CD4-positive, alpha-beta memory T cell (primary cell): Measurements from ENCODE around the gene LLGL2. TPM values are rescaled to one million over a fixed set of nuclear protein-coding genes. Genes with fewer than 3 reads are reported as not detected.
"Not testable (repeated sequence)": the region's sequence is repeated elsewhere in the genome, so short reads cannot be mapped to it uniquely, and the experiment has no call there.

Source experiments
- CTCF ChIA-PET: fragments of 350-600 bp; sonication (Branson Sonifier 250); formaldehyde crosslinking; loops from one replicate; lab custom pipeline; 2021; ENCODE audit warnings: inconsistent platforms; ENCODE audit not compliant: partially characterized antibody; lab: Charles Lee
- POLR2A ChIA-PET: fragments of 350-600 bp; sonication (Branson Sonifier 250); formaldehyde crosslinking; loops from one replicate; lab custom pipeline; 2021; ENCODE audit not compliant: partially characterized antibody; lab: Charles Lee
- DNase-seq, 5 donors: peaks; one replicate each; pipeline versions ENCODE4 v3.0.0 to v3.0.0-alpha.2; 2020 to 2022; ENCODE audit warnings: mixed read lengths in 1 of 5
- H3K27ac ChIP-seq: one replicate; pipeline ENCODE4 v1.7.0; 2013; ENCODE audit warnings: low read depth, low read length
- H3K27me3 ChIP-seq: 2 replicates; pipeline ENCODE4 v1.7.0; 2013; ENCODE audit warnings: mild to moderate bottlenecking, low read length, moderate library complexity; ENCODE audit not compliant: insufficient read depth
- H3K36me3 ChIP-seq: 2 replicates; pipeline ENCODE4 v1.7.0; 2013; ENCODE audit warnings: mild to moderate bottlenecking, low read length, moderate library complexity; ENCODE audit not compliant: insufficient read depth
- H3K4me1 ChIP-seq: 2 replicates; pipeline ENCODE4 v1.7.0; 2013; ENCODE audit warnings: mild to moderate bottlenecking, low read length, moderate library complexity; ENCODE audit not compliant: insufficient read depth
- H3K4me3 ChIP-seq, 2 donors: one replicate each; pipeline ENCODE4 v1.7.0; 2013; ENCODE audit warnings: low read length in 2 of 2, mild to moderate bottlenecking in 1 of 2
- H3K9me3 ChIP-seq, 2 donors: one replicate each; pipeline ENCODE4 v1.7.0; 2013; ENCODE audit warnings: low read length in 2 of 2, control low read depth in 1 of 2; ENCODE audit not compliant: control insufficient read depth in 1 of 2
- H3K27ac Mint-ChIP-seq, 7 donors: one replicate each; pipeline ENCODE4 v1.8.0; 2020 to 2021; ENCODE audit warnings: mixed read lengths in 7 of 7, mild to moderate bottlenecking in 6 of 7, inconsistent platforms in 3 of 7, moderate library complexity in 3 of 7
- H3K27me3 Mint-ChIP-seq, 2 donors: one replicate each; pipeline ENCODE4 v1.8.0; 2020 to 2021; ENCODE audit warnings: mixed read lengths in 2 of 2
- H3K36me3 Mint-ChIP-seq, 2 donors: one replicate each; pipeline ENCODE4 v1.8.0; 2020 to 2021; ENCODE audit warnings: mixed read lengths in 2 of 2, inconsistent platforms in 1 of 2, mild to moderate bottlenecking in 1 of 2
- H3K4me1 Mint-ChIP-seq, 4 donors: one replicate each; pipeline ENCODE4 v1.8.0; 2020 to 2021; ENCODE audit warnings: mixed read lengths in 4 of 4, mild to moderate bottlenecking in 1 of 4
- H3K4me3 Mint-ChIP-seq, 8 donors: one replicate each; pipeline ENCODE4 v1.8.0; 2020 to 2021; ENCODE audit warnings: mixed read lengths in 8 of 8, mild to moderate bottlenecking in 7 of 8, moderate library complexity in 6 of 8, inconsistent platforms in 3 of 8
- H3K9me3 Mint-ChIP-seq, 8 donors: one replicate each; pipeline ENCODE4 v1.8.0; 2020 to 2021; ENCODE audit warnings: mixed read lengths in 8 of 8, mild to moderate bottlenecking in 5 of 8, inconsistent platforms in 3 of 8, moderate library complexity in 1 of 8
- intact Hi-C: fragments of 100-400 bp; cut with micrococcal nuclease; formaldehyde crosslinking; loops from one replicate; pipeline ENCODE4 v1.15.1; 2023
- polyA plus RNA-seq, 2 donors: library from polyadenylated mRNA; unstranded; fragments of 300-500 nt; fragmentation: Illumina TruSeq; gene quantifications; one replicate each; pipeline ENCODE4 v1.2.3, GENCODE V29; 2021
- total RNA-seq, 2 experiments: library from RNA; stranded (reverse); gene quantifications; one replicate each; pipeline ENCODE4 v1.2.3, GENCODE V29; 2021

LLGL2 gene, protein sequence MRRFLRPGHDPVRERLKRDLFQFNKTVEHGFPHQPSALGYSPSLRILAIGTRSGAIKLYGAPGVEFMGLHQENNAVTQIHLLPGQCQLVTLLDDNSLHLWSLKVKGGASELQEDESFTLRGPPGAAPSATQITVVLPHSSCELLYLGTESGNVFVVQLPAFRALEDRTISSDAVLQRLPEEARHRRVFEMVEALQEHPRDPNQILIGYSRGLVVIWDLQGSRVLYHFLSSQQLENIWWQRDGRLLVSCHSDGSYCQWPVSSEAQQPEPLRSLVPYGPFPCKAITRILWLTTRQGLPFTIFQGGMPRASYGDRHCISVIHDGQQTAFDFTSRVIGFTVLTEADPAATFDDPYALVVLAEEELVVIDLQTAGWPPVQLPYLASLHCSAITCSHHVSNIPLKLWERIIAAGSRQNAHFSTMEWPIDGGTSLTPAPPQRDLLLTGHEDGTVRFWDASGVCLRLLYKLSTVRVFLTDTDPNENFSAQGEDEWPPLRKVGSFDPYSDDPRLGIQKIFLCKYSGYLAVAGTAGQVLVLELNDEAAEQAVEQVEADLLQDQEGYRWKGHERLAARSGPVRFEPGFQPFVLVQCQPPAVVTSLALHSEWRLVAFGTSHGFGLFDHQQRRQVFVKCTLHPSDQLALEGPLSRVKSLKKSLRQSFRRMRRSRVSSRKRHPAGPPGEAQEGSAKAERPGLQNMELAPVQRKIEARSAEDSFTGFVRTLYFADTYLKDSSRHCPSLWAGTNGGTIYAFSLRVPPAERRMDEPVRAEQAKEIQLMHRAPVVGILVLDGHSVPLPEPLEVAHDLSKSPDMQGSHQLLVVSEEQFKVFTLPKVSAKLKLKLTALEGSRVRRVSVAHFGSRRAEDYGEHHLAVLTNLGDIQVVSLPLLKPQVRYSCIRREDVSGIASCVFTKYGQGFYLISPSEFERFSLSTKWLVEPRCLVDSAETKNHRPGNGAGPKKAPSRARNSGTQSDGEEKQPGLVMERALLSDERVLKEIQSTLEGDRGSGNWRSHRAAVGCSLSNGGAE
- total RNA-seq (10 to 100 TPM; 40.1 to 43.6 TPM), polyA plus RNA-seq (10 to 100 TPM; 19.3 to 24.4 TPM)

DNA sequence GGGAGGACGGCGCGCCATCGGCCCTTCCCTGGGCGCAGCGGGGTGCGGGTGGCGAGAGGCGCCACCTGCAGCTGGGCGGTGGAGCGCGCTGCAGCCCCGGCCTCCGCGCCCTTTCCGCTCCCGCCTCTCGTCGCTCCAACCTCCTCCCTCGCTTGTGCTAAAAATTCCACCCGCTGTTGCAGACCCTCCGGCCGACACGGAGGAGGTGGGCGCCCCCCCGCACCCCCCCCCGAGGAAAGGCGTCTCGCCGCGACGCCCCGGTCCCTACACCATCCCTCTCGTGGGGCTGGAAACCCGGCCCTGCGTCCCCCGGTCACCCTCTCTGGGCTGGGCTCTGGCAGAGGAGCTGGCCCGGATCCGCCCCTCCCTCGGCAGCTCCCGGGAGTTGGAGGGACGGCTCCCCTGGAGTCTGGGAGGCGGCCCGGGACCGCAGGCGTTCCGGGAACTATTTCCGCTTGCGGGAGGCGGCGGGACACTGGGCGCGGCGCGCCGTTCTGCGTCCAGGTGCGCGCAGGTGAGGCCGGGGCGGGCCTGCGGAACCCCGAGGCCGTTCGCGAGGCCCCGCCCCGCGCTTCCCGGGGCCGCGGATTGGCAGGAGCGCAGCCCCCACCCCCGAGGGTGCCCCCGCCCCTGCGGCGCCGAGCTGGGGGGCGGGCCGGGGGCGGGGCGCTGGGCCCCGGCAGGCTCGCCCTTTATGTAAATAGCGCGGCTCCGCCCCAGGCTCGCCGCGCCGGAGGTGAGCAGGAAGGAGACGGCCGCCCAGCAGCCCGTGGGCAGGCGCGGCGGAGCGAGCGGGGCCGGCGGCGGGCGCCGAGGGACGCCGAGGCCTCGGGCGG, at the start of gene LLGL2:
TSS of gene LLGL2 (plus strand) at position 728 of the 836 bp plus-strand sequence. CDS start 17,730 bp downstream, outside the sequence.
- Mint-ChIP-seq H3K4me3 (peak within 1 kb of the TSS; percentile 82 to 87 (median 84)), H3K4me1 (peaks cover 8 to 17% (median 12%) of the 10 kb centered on the region in 4 donors), H3K27me3 (no peaks in the 10 kb centered on the region), H3K36me3 (peaks cover 6 to 19% of the 10 kb centered on the region in 2 donors), H3K27ac (peak within 1 kb of the TSS; percentile 52 to 75 (median 67)), H3K9me3 (no peaks in the 10 kb centered on the region)
- no peaks in the 10 kb centered on the region for H3K9me3 ChIP-seq
- peaks cover 18% of the 10 kb centered on the region for H3K36me3 ChIP-seq
- CTCF ChIA-PET = interaction anchor here (0.6 to 3.1 kb wide), 11 partner anchors 9 to 555 kb away, joined by 3 to 24 read pairs (median 4); partner anchors contain the start of gene TSEN54
- peak; percentile 84 to 91 (median 90) for DNase-seq
- peak within 1 kb of the TSS; percentile 56 for H3K27ac ChIP-seq
- intact Hi-C loops = loop anchor here (1.0 to 2.0 kb wide), 5 partner anchors 9 to 120 kb away; partner anchors contain the start of genes GRB2 and TSEN54
- H3K4me3 ChIP-seq = peak within 1 kb of the TSS; percentile 36 to 74
- peaks cover 24% of the 10 kb centered on the region for H3K4me1 ChIP-seq
- POLR2A ChIA-PET = interaction anchor here (0.7 to 3.8 kb wide), 15 partner anchors 8 to 259 kb away, joined by 3 to 72 read pairs (median 5); partner anchors contain the start of genes GRB2, SLC25A19, TMEM94 and TSEN54
- no peaks in the 10 kb centered on the region for H3K27me3 ChIP-seq

DNA sequence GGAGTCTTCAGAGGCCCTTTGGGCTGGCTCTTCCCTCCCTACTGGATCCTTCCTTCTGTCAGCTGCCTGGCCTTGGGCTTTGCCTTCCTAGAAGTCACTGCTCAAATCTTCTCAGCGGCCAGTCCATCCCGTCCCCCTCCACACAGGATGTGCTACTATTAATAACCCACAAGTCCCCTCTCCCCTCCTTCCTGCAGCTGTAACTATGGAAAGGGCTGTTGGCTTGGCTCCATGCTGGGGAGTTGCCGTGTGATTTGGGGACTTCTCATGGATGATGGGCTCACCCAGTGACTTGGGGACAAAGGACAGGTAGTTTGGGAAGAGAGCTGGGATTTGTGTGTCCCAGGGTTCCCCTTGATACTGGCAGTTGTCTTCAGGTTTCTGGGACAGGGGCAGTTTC, 49.6 kb upstream of the LLGL2 start:
- Histone ChIP-seq H3K4me3 (no peak overlapping the region), H3K27me3 (no peaks in the 10 kb centered on the region), H3K4me1 (no peaks in the 10 kb centered on the region), H3K9me3 (no peaks in the 10 kb centered on the region), H3K27ac (no peak overlapping the region), H3K36me3 (peaks cover 15% of the 10 kb centered on the region)
- intact Hi-C loops = no loop called here
- POLR2A ChIA-PET = interaction anchor here (0.9 kb wide), 1 partner anchor 16 kb away, joined by 3 read pairs; no protein-coding TSS in a partner anchor
- H3K4me3 Mint-ChIP-seq = no peak overlapping the region
- no peak for DNase-seq
- CTCF ChIA-PET = no interaction called here
- H3K27me3 Mint-ChIP-seq = no peaks in the 10 kb centered on the region
- H3K4me1 Mint-ChIP-seq = peaks cover 0 to 11% (median 4%) of the 10 kb centered on the region in 4 donors
- no peak overlapping the region for H3K27ac Mint-ChIP-seq
- H3K9me3 Mint-ChIP-seq = no peaks in the 10 kb centered on the region
- peaks cover 12 to 44% of the 10 kb centered on the region in 2 donors for H3K36me3 Mint-ChIP-seq

DNA sequence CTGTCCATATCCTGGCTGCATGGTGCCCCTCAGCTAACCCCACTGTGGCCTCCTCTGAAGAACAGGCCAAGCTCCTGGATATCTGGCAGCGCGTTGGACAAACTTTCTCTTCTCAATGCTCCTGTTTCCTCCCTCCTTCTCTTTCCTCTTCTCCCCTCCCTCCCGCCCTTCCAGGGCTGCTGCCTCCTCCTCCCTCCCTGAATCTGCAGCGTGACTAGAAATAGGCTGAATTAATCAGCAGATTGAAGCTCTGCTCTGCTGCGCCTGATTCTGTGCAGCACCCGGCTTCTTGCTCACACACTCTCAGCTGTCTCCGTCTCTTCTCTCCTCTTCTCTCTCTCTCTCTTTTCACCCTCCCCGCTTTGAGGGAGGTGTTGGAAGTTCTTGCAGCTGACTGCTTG, 49.2 kb upstream of the LLGL2 start:
- H3K27me3 ChIP-seq = no peaks in the 10 kb centered on the region
- H3K36me3 Mint-ChIP-seq = peaks cover 12 to 47% of the 10 kb centered on the region in 2 donors
- DNase-seq = no peak
- H3K4me1 Mint-ChIP-seq = peaks cover 0 to 11% (median 4%) of the 10 kb centered on the region in 4 donors
- H3K9me3 ChIP-seq = no peaks in the 10 kb centered on the region
- ChIA-PET CTCF (no interaction called here), POLR2A (no interaction called here)
- H3K36me3 ChIP-seq = peaks cover 15% of the 10 kb centered on the region
- H3K27ac Mint-ChIP-seq = peak overlapping the region in 3 of 7 donors; percentile 12 to 78 (median 78)
- intact Hi-C loops = no loop called here
- no peaks in the 10 kb centered on the region for H3K4me1 ChIP-seq
- H3K4me3 ChIP-seq = no peak overlapping the region
- H3K9me3 Mint-ChIP-seq = no peaks in the 10 kb centered on the region
- no peak overlapping the region for H3K27ac ChIP-seq
- no peaks in the 10 kb centered on the region for H3K27me3 Mint-ChIP-seq
- H3K4me3 Mint-ChIP-seq = no peak overlapping the region

DNA sequence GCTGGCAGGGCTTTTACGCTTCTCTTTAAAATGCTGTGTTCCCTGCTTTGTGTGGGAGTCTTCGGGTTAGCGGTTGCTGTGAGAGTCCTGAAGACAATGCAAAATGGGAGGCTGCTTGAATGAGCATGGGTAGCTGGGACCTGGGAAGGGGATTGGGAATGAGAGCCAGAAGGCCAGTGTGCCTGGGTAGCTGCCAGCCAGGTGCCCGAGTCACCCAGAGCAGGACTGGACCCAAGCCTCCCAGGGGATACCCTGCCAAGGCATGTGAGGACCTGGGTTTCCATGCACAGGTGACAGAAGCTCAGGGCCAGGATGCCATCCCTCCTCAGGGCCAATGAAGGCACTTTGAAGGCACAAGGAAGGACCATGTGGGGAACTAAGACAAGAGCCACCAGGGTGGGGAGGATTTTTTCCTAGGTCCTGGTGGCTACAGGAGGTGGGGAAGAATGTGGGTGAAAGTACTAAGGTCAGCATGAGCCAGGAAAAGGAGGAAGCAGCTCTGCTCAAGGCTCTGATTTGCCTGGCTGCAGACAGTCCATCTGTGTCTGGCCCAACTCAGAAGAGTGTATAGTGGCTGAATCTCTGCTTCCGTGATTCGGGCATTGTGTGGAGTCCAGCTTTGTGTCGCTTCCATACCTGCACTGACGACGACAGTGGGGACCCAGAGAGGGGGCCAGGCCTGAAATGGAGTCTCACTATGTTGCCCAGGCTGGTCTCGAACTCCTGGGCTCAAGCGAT, 48.6 kb upstream of the LLGL2 start:
- CTCF ChIA-PET = no interaction called here

DNA sequence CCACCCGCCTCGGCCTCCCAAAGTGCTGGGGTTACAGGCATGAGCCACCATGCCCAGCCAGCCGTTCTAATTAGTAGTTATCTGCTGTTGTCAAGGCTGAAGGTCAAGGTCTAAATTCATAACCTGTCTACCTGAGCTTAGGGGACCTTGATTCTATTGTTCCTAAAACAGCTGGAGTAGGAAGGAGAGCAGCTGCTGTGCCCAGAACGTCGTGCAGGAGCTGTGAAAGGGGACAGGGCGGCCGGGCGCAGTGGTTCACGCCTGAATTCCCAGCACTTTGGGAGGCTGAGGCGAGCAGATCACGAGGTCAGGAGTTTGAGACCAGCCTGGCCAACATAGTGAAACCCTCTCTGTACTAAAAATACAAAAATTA, 48.0 kb upstream of the LLGL2 start:
- DNase-seq, H3K4me3 Mint-ChIP-seq, H3K27ac ChIP-seq, CTCF ChIA-PET, H3K4me1 ChIP-seq, H3K9me3 Mint-ChIP-seq, H3K27ac Mint-ChIP-seq, POLR2A ChIA-PET, H3K27me3 Mint-ChIP-seq, H3K4me3 ChIP-seq, intact Hi-C loops, H3K9me3 ChIP-seq, H3K27me3 ChIP-seq: not testable (repeated sequence)
- peaks cover 0 to 11% (median 4%) of the 10 kb centered on the region in 4 donors for H3K4me1 Mint-ChIP-seq
- H3K36me3 Mint-ChIP-seq = peaks cover 6 to 38% of the 10 kb centered on the region in 2 donors
- peaks cover 10% of the 10 kb centered on the region for H3K36me3 ChIP-seq

More for the DNA sequence above, 48.6 kb upstream of the LLGL2 start:
- Mint-ChIP-seq H3K9me3 (no peaks in the 10 kb centered on the region), H3K36me3 (peaks cover 10 to 44% of the 10 kb centered on the region in 2 donors), H3K27ac (peak overlapping the region in 2 of 7 donors; percentile 12 to 78), H3K4me1 (peaks cover 0 to 11% (median 4%) of the 10 kb centered on the region in 4 donors), H3K27me3 (no peaks in the 10 kb centered on the region), H3K4me3 (no peak overlapping the region)
- DNase-seq = no peak
- no peaks in the 10 kb centered on the region for H3K9me3 ChIP-seq
- H3K4me1 ChIP-seq = no peaks in the 10 kb centered on the region
- no peak overlapping the region for H3K27ac ChIP-seq
- intact Hi-C loops = no loop called here
- H3K27me3 ChIP-seq = no peaks in the 10 kb centered on the region
- POLR2A ChIA-PET = no interaction called here
- peaks cover 15% of the 10 kb centered on the region for H3K36me3 ChIP-seq
- H3K4me3 ChIP-seq = no peak overlapping the region

DNA sequence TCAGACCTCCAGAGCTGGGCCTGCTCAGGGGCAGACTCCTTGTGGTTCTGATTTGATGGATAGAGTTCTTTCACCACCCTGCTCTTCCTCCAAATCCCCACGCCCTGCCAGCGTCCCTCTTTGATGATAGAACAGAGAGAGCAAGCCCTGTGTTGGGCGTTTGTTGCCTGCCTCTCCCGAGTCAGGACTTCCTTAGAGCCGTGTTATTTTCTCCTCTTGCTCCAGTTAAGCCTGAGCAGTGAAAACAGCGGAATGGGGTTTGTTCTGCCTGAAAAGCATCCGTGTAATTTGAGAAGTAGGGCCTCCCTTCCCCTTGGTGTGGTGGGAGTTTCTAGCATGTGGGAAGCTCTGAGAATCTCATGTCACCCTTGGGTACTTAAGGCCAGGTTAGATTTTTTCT, 47.0 kb upstream of the LLGL2 start:
- no peak overlapping the region for H3K4me3 Mint-ChIP-seq
- peaks cover 0 to 34% of the 10 kb centered on the region in 2 donors for H3K36me3 Mint-ChIP-seq
- peak overlapping the region in 2 of 7 donors; percentile 23 to 78 for H3K27ac Mint-ChIP-seq

More for the DNA sequence above, 47.0 kb upstream of the LLGL2 start:
- Histone ChIP-seq H3K4me3 (no peak overlapping the region), H3K27me3 (no peaks in the 10 kb centered on the region), H3K27ac (no peak overlapping the region), H3K36me3 (no peaks in the 10 kb centered on the region), H3K9me3 (no peaks in the 10 kb centered on the region), H3K4me1 (no peaks in the 10 kb centered on the region)
- intact Hi-C loops = no loop called here
- POLR2A ChIA-PET = no interaction called here
- Mint-ChIP-seq H3K27me3 (no peaks in the 10 kb centered on the region), H3K9me3 (no peaks in the 10 kb centered on the region), H3K4me1 (peaks cover 0 to 17% (median 6%) of the 10 kb centered on the region in 4 donors)
- no peak for DNase-seq
- CTCF ChIA-PET = interaction anchor here (0.6 kb wide), 1 partner anchor 155 kb away, joined by 3 read pairs; no protein-coding TSS in a partner anchor
